Measurements from ENCODE around the gene SUPT20HL1. TPM values are rescaled to one million over a fixed set of nuclear protein-coding genes. Genes with fewer than 3 reads are reported as not detected.
"Not testable (repeated sequence)": the region's sequence is repeated elsewhere in the genome, so short reads cannot be mapped to it uniquely, and the experiment has no call there.

Gene SUPT20HL1
- polyA plus RNA-seq, 10 donors, result 0.07 to 0.14 (median 0.09) TPM; not detected in 3

DNA sequence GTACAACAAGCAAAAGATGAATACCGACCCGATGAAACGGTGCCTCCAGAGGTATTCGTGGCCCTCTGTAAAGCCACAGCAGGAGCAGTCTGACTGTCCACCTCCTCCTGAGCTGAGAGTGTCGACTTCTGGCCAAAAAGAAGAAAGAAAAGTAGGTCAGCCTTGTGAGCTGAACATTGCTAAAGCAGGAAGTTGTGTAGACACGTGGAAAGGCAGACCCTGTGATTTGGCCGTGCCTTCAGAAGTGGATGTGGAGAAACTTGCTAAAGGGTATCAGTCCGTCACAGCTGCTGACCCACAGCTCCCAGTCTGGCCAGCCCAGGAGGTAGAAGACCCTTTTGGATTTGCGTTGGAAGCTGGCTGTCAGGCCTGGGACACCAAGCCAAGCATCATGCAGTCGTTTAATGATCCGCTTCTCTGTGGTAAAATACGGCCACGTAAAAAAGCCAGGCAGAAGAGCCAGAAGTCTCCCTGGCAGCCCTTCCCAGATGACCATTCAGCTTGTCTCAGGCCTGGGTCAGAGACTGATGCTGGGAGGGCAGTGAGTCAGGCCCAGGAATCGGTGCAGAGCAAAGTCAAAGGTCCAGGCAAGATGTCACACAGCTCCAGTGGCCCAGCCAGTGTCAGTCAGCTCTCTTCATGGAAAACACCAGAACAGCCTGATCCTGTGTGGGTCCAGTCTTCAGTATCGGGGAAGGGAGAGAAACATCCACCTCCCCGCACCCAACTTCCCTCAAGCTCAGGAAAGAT is 3.2 kb downstream of the SUPT20HL1 start:
- DNase-seq, result not testable (repeated sequence)

DNA sequence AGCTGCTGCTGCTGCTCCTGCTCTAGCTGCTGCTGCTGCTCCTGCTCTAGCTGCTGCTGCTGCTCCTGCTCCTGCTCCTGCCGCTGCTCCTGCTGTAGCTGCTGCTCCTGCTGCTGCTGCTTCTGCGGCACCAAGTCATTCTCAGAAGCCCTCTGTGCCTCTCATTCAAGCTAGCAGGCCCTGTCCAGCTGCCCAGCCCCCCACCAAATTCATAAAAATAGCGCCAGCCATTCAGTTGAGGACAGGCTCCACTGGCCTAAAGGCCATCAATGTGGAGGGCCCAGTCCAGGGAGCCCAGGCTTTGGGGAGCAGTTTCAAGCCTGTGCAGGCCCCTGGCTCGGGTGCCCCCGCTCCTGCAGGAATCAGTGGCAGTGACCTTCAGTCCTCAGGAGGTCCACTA is 3.9 kb downstream of the SUPT20HL1 start:
- DNase-seq, result no peak

DNA sequence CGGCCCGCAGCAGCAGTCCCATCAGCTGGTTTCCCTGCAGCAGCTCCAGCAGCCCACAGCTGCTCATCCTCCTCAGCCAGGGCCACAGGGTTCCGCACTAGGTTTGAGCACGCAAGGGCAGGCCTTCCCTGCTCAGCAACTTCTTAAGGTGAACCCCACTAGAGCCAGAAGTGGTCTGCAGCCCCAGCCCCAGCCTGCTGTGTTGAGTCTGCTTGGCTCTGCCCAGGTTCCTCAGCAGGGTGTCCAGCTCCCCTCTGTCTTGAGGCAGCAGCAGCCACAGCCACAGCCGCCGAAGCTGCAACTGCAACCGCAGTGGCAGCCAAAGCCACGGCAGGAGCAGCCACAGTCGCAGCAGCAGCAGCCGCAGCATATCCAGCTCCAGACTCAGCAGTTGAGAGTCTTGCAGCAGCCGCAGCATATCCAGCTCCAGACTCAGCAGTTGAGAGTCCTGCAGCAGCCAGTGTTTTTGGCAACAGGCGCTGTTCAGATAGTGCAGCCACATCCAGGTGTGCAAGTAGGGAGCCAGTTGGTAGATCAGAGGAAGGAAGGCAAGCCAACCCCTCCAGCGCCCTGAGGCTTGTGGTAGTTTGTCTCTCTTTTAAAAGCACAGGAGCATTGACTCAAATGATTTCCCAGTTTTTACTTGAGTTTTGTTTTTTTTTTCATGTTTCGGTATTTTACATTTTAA is 4.6 kb downstream of the SUPT20HL1 start:
- DNase-seq, result no peak

DNA sequence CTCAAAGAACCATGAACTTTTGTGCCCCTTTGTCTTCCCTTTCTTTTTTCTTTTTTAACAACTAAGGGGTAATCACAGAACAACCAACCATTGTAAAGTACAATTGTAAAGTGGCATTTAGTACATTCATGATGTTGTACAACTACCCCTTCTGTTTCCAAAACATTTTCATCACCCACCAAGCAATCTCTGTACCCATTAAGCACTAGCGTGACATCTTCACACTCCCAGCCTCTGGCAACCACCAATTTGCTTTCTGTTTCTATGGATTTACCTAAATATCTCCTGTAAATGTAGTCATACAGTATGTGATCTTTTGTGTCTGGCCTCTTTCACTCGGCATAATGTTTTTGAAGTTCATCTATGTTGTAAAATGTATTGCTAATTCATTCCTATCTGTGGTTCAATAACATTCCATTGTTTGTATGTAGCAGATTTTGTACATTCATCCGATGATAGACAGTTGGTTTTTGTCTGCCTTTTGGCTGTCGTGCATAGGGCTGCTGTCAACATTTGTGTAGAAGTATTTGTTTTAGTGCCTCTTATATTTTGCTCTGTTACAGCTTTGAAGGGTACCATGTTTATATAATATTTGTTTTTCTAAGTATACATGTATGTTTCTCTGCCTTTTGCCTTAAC is 6.4 kb downstream of the SUPT20HL1 start:
- not testable (repeated sequence) for DNase-seq

DNA sequence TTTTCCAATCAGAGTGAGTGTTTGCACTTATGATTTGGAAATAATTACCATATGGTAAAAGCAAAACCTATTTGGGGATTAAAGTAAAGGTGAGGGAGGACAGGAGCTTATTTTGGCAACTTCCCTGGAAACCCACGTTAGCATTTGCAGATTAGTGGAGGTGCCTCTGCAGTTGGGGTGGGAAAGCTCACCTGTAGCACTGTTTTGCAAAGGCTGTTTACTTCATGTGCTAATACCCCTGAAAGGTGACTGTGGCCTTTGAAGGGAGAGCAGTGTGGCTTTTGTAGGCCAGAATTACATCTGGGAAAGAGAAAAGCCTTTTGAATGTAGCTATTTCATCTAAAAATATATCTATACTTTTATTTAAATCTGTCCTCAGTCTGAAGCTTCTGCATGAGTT is 9.4 kb downstream of the SUPT20HL1 start:
- DNase-seq, result no peak

DNA sequence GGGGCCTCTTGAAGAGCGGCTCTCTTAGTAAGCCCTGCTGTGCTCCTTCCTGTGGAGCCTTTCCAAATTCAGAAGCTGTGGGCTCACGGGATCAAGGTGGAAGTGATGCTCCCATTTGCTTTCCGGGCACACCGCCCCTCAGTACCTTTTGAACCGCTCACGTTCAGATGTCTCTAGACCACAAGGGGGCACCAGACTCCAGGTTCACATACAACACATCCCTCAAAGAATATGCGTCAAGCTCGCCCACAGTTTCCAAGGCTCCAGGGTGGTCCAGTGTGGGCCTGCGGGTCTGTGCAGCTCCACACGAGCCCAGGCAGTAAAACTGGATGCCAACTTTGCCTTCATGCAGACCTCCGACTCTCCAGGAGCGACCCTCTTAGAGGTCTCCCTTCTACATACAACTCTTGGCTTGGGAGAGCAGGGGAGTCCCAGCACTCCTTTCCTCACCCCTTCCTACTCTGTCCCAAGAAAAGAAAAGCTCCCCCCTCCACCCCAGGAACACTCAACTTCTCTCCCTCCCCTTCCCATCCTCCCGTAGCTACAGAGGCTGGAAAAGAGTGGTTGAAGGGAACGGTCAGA is 11.0 kb downstream of the SUPT20HL1 start:
- DNase-seq, result peak; percentile 27 to 77 (median 66)

DNA sequence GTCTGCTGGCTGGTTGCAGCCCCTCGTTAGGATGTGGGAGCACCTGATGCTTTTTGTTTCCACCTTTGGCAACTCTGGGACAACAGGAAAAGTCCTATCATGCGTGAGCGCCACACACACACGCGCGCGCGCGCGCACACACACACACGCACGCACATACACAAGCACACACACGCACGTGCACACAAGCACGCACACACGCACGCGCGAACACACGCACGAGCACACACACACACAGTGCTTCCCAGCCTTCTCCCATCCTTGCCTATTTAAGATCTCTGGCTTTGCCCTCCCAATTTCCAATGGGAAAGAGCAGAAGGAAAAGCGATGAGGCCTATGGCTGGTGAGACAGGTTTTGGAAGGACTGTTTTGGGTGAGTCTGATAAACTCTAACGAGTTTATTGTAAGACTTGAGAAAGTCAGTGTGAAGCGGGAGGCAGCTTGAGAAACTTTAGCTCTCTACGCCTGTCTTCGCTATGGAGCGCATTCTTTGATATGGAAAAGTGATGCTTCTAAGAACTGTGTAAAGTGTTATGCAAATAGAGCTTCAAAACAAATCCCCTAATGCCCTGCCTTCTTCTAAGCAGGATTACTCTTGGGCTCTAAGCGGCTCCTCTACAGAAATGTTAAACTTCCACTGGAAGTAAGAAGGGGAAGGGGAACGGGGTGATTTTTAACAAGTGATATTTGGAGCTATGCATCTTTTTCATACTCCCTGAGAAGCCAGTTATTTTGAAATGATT is 11.8 kb downstream of the SUPT20HL1 start:
- no peak for DNase-seq

DNA sequence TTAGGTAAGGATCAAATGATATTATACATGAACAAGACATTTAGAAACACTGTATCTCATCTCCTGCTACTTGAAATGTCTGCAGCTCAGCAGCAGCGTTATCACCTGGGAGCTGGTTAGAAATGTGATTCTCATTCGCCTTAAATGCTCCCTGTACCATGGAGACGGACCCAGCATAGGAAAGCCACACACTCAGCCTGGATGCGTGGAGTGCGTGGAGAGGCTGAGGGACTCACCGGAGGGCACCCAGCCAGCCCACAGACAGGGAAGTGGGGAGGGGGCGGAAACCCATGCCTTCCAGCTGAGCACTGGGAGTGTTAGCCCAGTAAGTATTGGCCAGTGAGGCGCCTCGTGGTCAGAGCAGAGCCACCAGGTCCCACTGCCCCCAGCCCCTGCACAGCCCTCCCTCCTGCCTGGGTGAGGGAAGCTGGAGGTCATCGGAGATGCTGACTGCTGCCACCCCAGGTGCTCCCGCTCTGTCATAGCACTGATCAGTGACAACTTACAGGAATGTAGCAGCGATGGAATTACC is 15.2 kb downstream of the SUPT20HL1 start:
- DNase-seq, result no peak

DNA sequence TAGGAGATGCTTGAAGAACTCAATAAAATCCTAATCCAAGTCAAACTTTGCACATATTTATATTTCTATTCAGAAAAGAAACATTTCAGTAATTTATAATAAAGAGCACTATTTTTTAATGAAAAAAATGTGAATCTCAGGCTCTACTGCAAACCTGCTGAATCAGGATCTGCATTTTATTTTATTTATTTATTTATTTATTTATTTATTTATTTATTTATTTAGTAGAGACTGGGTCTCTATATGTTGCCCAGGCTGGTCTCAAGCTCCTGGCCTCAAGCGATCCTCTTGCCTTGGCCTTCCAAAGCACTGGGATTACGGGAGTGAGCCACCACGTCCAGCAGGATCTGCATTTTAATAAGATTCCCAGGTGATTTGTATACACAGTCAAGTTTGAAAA is 16.0 kb downstream of the SUPT20HL1 start:
- no peak for DNase-seq

DNA sequence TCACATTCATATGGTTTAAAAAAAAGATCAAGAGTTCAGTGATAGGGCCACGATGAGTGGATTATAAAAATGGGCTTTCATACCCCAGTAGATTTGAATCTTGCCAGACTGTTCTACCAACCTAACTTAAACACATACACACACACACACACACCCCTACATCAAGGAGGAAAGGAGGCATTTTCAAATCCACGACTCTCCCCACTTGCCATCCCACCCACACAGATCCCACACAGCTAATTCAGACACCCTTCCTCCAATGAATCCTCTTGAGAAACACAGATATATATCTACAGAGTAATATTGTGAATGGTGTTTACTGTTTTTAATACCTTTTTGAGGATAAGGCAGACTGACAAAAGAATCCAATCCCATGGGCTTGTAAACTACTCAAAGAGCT is 16.8 kb downstream of the SUPT20HL1 start:
- DNase-seq, result no peak

DNA sequence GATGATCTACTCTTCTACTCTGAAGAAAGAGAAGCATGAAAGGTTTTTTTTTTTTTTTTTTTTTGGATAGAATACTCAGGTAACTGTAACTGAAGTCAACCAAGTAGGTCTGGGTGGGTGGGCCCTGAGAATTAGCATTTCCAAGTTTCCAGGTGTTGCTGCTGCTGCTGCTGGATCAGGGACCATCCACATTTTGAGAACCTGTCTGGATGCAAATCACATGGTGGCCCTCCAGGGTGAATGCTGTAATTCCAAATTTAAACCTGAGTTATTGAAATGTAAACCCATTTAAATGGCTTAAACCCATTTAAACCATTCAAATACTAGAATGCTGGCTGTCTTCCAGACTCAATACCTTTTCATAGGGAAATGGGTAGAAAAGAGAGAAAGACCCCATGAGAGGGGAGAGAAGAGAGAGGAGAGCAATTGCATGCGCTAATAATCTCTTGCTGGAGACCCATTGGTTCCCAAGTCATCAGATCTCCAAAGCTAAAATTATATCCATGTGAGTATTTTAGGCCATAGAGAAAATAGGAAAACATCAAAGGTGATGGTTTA is 17.6 kb downstream of the SUPT20HL1 start:
- DNase-seq, result no peak

DNA sequence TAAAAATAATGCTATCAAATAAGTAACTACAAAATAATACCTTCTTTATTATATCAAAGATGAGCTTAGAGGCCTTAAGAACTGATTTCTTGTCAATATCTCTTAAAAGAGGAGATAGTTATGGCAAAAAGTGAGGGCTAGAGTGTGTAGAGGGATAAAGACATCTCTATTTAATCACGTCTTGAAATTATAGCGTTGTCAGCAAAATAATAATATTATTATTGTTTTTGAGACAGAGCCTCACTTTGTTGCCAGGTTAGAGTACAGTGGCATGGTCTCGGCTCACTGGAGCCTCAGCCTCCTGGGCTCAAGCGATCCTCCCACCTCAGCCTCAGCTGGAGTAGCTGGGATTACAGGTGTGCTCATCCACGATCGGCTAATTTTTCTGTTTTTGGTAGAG is 18.3 kb downstream of the SUPT20HL1 start:
- no peak for DNase-seq

DNA sequence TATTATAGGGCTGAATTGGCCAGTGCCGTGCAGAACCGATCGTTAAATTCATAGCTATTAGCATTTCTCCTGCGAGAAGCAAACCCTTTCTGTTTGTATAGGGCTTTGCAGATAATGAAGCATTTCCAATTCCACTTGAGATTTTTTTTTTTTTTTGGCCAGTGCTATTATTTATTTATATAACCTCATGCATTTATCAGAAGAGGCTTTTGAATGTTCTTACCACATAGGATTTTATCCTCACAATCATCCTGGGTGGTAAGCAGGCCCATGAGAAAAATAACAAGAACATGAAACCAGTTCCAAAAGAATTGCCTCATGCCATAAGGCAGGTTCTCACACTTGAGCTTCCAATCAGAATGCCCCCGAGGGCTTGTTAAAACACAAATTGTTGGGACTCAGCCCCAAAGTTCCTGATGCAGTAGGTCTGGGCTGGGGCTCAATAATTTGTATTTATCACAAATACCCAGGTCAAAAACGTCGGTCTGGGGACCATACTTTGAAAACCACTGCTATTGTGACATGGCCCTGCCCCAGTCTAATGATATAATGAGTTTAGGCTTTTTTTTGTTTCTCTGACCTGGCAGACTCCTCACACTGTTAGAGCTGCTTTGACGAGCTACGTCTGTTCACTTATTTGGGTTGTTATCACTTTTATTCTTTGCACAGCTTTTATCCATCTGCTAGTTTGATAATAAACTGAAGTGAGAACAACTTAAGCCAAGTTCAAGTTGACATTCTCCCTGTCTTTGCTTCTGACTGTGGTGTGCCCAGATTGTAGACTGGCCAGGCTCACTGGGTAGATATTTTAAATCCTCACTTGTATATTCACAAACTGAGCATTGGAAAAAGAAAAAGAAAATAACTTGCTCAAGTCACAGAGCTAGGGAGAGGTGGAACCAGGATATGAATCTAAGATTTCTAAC is 20.1 kb downstream of the SUPT20HL1 start:
- DNase-seq, result no peak

DNA sequence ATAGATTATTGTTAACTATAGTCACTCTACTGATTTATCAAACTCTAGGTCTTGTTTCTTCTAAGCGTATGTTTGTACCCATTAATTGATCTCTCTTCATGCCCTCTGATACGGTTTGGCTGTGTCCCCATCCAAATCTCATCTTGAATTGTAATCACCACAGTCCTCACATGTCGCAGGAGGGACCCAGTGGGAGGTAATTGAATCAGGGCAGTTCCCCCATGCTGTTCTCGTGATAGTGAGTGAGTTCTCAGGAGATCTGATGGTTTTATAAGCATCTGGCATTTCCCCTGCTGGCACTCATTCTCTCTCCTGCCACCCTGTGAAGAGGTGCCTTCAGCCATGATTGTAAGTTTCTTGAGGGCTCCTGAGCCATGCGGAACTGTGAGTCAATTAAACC is 21.9 kb downstream of the SUPT20HL1 start:
- DNase-seq, result not testable (repeated sequence)

DNA sequence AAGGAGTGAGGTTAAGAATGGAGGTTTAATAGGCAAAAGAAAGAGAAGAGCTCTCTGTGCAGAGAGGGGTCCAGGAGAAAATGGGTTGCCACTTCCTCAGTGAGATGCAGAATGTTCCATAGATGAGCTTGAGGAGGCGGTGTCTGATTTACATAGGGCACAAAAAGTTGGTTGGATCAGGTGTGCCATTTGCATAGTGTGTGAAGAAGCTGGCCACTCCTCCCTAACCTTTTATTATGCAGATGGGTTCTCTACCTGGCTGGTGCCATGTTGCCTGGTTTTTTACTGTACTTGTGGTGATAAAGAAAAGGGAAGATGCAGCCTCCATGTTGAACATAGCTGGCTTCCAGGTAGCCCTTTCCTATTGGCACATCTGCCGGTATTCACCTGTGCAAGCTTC is 27.3 kb downstream of the SUPT20HL1 start:
- DNase-seq, result no peak

DNA sequence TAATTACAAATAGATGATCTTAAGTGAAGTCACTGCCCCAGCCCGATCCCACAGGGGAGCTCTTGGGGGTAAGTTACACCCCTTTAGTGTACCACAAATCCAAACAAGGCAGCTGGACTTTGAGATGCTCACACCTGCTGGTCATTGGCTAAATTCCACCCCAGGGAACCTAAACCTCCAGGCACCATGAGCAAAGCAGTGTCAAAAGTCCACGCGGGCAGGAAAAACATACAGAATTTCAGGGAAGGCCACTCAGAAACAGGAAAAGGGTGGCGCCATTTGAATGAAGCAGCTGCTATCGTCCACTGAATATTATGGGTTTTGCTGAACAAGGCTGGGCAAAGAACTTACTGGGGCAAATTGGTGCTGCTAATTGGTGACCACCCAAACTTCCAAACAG is 30.9 kb downstream of the SUPT20HL1 start:
- no peak for DNase-seq

DNA sequence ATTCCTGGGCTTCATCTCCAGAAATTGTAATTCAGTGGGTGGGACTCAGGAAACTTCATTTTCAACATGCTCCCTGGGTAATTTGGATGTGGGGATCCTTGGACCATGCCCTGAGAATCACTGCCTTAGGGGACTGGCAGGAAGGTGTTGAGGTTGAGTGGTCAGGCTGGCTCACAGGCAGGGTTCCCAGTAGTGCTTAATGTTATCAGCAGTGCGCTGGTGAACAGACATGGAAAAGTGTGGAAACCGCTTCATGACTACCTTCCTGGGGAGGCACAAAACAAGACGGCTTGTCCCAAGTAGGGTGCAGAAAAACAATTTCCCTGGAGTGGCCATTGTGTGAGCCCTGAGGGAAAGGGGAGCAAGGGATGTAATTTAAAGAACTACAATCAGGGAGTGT is 31.4 kb downstream of the SUPT20HL1 start:
- DNase-seq, result no peak

DNA sequence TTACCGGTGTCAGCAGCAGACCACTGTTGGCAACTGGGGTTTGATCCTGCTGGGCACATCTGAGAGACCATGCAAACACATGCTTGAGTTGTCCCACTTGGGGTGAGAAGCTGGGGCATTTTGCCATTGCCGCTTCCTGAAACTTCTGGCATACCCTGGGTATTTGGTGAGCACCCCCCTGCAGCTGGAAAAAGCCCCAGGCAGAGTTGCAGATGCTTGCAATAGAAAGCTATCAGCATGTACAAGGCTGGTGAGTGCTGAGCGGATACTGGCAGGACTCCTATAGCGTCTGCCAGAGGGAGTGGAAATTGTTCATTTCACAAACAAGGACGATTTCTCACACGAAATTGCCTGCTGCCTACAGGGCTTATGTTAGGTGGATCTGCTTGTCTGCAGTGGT is 32.3 kb downstream of the SUPT20HL1 start:
- DNase-seq, result no peak

DNA sequence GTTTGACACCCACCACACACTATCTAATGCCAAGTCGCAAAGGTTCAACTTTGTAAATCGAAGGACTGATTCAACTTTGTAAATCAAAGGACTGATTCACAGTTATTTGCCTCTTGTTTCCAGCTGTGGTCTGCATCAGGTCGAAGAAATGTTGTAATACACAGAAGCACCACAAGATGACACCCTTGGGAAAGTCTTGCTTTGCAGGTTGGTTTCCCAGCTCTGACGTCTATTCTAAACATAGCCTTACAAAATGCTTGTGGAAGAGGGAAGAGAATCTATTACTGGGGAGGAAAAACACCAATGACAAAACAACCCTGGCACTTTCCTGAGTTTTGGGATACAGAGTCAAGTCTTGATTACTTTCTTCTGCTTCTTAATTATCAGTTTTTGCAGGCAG is 35.3 kb downstream of the SUPT20HL1 start:
- peak; percentile 65 to 86 (median 79) for DNase-seq

Measured in muscle of back (tissue), 11 donors.